Common myeloid progenitor, CD34-positive (primary cell): ENCODE results near the gene PERCC1.

Source experiments
- CTCF ChIA-PET: fragments of 350-600 bp; sonication (Branson Sonifier 250); formaldehyde crosslinking; loops from one replicate; lab custom pipeline; 2021; ENCODE audit warnings: antibody characterized with exemption; lab: Charles Lee
- POLR2A ChIA-PET: fragments of 350-600 bp; sonication (Branson Sonifier 250); formaldehyde crosslinking; loops from one replicate; lab custom pipeline; 2021; ENCODE audit warnings: antibody characterized with exemption; lab: Charles Lee
- DNase-seq, 3 donors: peaks; one replicate each; pipeline versions ENCODE4 v3.0.0 to v3.0.0-alpha.2; 2013
- H3K27ac ChIP-seq, 2 experiments: 1 replicate in 1 of 2; 2 replicates in 1 of 2; pipeline ENCODE4 v1.7.0; 2013; ENCODE audit warnings: inconsistent platforms in 2 of 2, low read length in 2 of 2, mild to moderate bottlenecking in 2 of 2, low read depth in 1 of 2, moderate library complexity in 1 of 2; ENCODE audit not compliant: severe bottlenecking in 2 of 2, insufficient read depth in 1 of 2, poor library complexity in 1 of 2
- H3K27me3 ChIP-seq, 5 experiments: replicated peaks in 2 of 5; 1 replicate in 3 of 5; 2 replicates in 2 of 5; pipeline versions ENCODE4 v1.6.1 to v1.7.0; 2013; ENCODE audit warnings: low read length in 4 of 5, mild to moderate bottlenecking in 2 of 5, moderate library complexity in 2 of 5, inconsistent platforms in 1 of 5; ENCODE audit not compliant: insufficient read depth in 5 of 5, control insufficient read depth in 4 of 5
- H3K36me3 ChIP-seq, 4 experiments: 1 replicate in 2 of 4; 2 replicates in 2 of 4; pipeline versions ENCODE4 v1.6.1 to v1.7.0; 2013; ENCODE audit warnings: low read length in 3 of 4, control low read depth in 1 of 4, mild to moderate bottlenecking in 1 of 4; ENCODE audit not compliant: control insufficient read depth in 4 of 4, insufficient read depth in 4 of 4
- H3K4me1 ChIP-seq, 4 experiments: 1 replicate in 3 of 4; 2 replicates in 1 of 4; pipeline versions ENCODE4 v1.6.1 to v1.7.1; 2013; ENCODE audit warnings: low read length in 3 of 4, mild to moderate bottlenecking in 3 of 4, control low read depth in 1 of 4, inconsistent platforms in 1 of 4, moderate library complexity in 1 of 4; ENCODE audit not compliant: control insufficient read depth in 4 of 4, insufficient read depth in 4 of 4; ENCODE audit errors: control extremely low read depth in 1 of 4
- H3K4me3 ChIP-seq, 7 experiments: 1 replicate in 4 of 7; 2 replicates in 3 of 7; pipeline versions ENCODE4 v1.5.1 to v1.7.0; 2013; ENCODE audit warnings: mild to moderate bottlenecking in 7 of 7, low read length in 6 of 7, moderate library complexity in 6 of 7, inconsistent platforms in 2 of 7, low read depth in 2 of 7, control low read depth in 1 of 7; ENCODE audit not compliant: insufficient read depth in 4 of 7, control insufficient read depth in 1 of 7; ENCODE audit errors: extremely low read depth in 1 of 7
- H3K9me3 ChIP-seq, 5 experiments: 1 replicate in 4 of 5; 2 replicates in 1 of 5; pipeline versions ENCODE4 v1.6.1 to v1.7.1; 2013; ENCODE audit warnings: low read length in 4 of 5, mild to moderate bottlenecking in 2 of 5, inconsistent platforms in 1 of 5, low read depth in 1 of 5, moderate library complexity in 1 of 5; ENCODE audit not compliant: control insufficient read depth in 4 of 5, insufficient read depth in 2 of 5; ENCODE audit errors: control extremely low read depth in 1 of 5
- WGBS: methylation state at CpG from one replicate; pipeline ENCODE4 v1.1.5; 2013; ENCODE audit not compliant: insufficient coverage; 5-methylcytosine and 5-hydroxymethylcytosine counted together

Gene PERCC1

GRCh38 chr16:1455190-1456171 lies 24.6 kb downstream of the PERCC1 start:
- CTCF ChIA-PET, result no interaction called here
- H3K9me3 ChIP-seq, result no peaks in the 10 kb centered on the region
- DNase-seq, result no peak
- WGBS, result 98% methylated on average over 41 of the region's 41 CpGs
- H3K4me3 ChIP-seq, result no peak overlapping the region
- H3K36me3 ChIP-seq, result peaks cover 14 to 84% (median 45%) of the 10 kb centered on the region in 4 experiments
- H3K27me3 ChIP-seq, result no peaks in the 10 kb centered on the region
- H3K4me1 ChIP-seq, result peaks cover 0 to 35% (median 17%) of the 10 kb centered on the region in 4 experiments
- POLR2A ChIA-PET, result no interaction called here
- H3K27ac ChIP-seq, result no peak overlapping the region

GRCh38 chr16:1456951-1457350 lies 26.1 kb downstream of the PERCC1 start:
- Histone ChIP-seq H3K4me3 (no peak overlapping the region), H3K4me1 (peaks cover 0 to 35% (median 17%) of the 10 kb centered on the region in 4 experiments), H3K27ac (no peak overlapping the region), H3K36me3 (peaks cover 13 to 82% (median 40%) of the 10 kb centered on the region in 4 experiments), H3K27me3 (no peaks in the 10 kb centered on the region), H3K9me3 (no peaks in the 10 kb centered on the region)
- ChIA-PET CTCF (interaction anchor here (0.7 kb wide), 1 partner anchor 23 kb away, joined by 3 read pairs; no protein-coding TSS in a partner anchor), POLR2A (no interaction called here)
- WGBS, result 96% methylated on average over 12 of the region's 16 CpGs
- no peak for DNase-seq

GRCh38 chr16:1457489-1458245 lies 26.8 kb downstream of the PERCC1 start:
- POLR2A ChIA-PET, result no interaction called here
- no peak overlapping the region for H3K27ac ChIP-seq
- CTCF ChIA-PET, result no interaction called here

GRCh38 chr16:1458336-1458976 lies 27.6 kb downstream of the PERCC1 start:
- H3K4me1 ChIP-seq, result peaks cover 0 to 35% (median 17%) of the 10 kb centered on the region in 4 experiments
- no peaks in the 10 kb centered on the region for H3K27me3 ChIP-seq
- peak overlapping the region in 1 of 7 experiments; percentile 1 for H3K4me3 ChIP-seq
- 97% methylated on average over 25 of the region's 26 CpGs for WGBS
- no peak overlapping the region for H3K27ac ChIP-seq
- H3K9me3 ChIP-seq, result no peaks in the 10 kb centered on the region
- ChIA-PET CTCF (interaction anchor here (1.5 kb wide), 1 partner anchor 17 kb away, joined by 3 read pairs; no protein-coding TSS in a partner anchor), POLR2A (interaction anchor here (0.6 kb wide), 1 partner anchor 452 kb away, joined by 3 read pairs; no protein-coding TSS in a partner anchor)
- peaks cover 13 to 80% (median 38%) of the 10 kb centered on the region in 4 experiments for H3K36me3 ChIP-seq
- DNase-seq, result peak; percentile 54 to 83 (median 66)

More at GRCh38 chr16:1457489-1458245, 26.8 kb downstream of the PERCC1 start:
- H3K36me3 ChIP-seq, result peaks cover 13 to 77% (median 38%) of the 10 kb centered on the region in 4 experiments
- H3K4me1 ChIP-seq, result peaks cover 0 to 35% (median 17%) of the 10 kb centered on the region in 4 experiments
- H3K9me3 ChIP-seq, result no peaks in the 10 kb centered on the region
- 38% methylated on average over 32 of the region's 42 CpGs for WGBS
- no peaks in the 10 kb centered on the region for H3K27me3 ChIP-seq
- peak; percentile 55 to 84 (median 66) for DNase-seq
- H3K4me3 ChIP-seq, result peak overlapping the region in 3 of 7 experiments; percentile 36 to 52 (median 46)

- 20% methylated on average over 14 of the region's 14 CpGs for WGBS
- POLR2A ChIA-PET, result interaction anchor here (0.6 kb wide), 2 partner anchors 241 to 452 kb away, joined by 3 to 4 read pairs; no protein-coding TSS in a partner anchor
- Histone ChIP-seq H3K4me1 (peaks cover 0 to 31% (median 17%) of the 10 kb centered on the region in 4 experiments), H3K27me3 (no peaks in the 10 kb centered on the region), H3K9me3 (no peaks in the 10 kb centered on the region), H3K27ac (no peak overlapping the region), H3K4me3 (no peak overlapping the region), H3K36me3 (peaks cover 8 to 78% (median 36%) of the 10 kb centered on the region in 4 experiments)
- peak; percentile 42 to 82 (median 71) for DNase-seq
- CTCF ChIA-PET, result interaction anchor here (1.5 kb wide), 1 partner anchor 18 kb away, joined by 3 read pairs; no protein-coding TSS in a partner anchor
Measured at GRCh38 chr16:1458977-1459341, 28.1 kb downstream of the PERCC1 start.

GRCh38 chr16:1459967-1460366 lies 29.1 kb downstream of the PERCC1 start:
- peaks cover 8 to 78% (median 35%) of the 10 kb centered on the region in 4 experiments for H3K36me3 ChIP-seq
- ChIA-PET POLR2A (no interaction called here), CTCF (no interaction called here)
- DNase-seq, result no peak
- H3K27ac ChIP-seq, result no peak overlapping the region
- peaks cover 0 to 31% (median 14%) of the 10 kb centered on the region in 4 experiments for H3K4me1 ChIP-seq
- H3K9me3 ChIP-seq, result no peaks in the 10 kb centered on the region
- no peak overlapping the region for H3K4me3 ChIP-seq
- WGBS, result 97% methylated on average over 3 of the region's 10 CpGs
- no peaks in the 10 kb centered on the region for H3K27me3 ChIP-seq
